ENCODE results near the gene ERC2. TPM values are rescaled to one million over a fixed set of nuclear protein-coding genes. Genes with fewer than 3 reads are reported as not detected.

ERC2 gene
- polyA plus RNA-seq, 2 of the 4 experiments (the other 2 are of a cell fraction): 0.16 TPM; not detected in 1

DNA sequence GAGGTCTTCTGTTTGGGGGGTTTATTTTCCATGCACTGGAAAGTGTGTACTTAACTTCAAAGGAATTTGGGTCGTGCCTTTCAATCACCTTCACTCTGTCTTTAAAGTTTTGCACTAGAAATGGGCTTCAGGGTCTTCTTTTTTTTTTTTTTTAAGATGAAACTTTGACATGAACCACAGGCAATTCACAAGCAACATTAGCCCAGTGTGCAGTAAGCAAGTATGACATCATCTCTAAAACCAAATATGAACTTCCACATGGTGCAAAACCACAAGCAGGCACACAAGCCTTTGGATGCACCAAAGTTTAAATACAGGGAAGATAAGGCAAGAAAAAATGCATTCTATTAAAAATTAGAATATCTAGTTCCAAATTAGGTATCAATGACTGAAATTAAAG, 381.9 kb downstream of the ERC2 start:
- ChIA-PET POLR2A (no interaction called here), CTCF (no interaction called here)
- WGBS (ENCODE audit: missing lambda C conversion rate): 5% methylated on average over 1 of the region's 1 CpG
- H3K4me2 ChIP-seq: no peak overlapping the region
- DNase-seq (ENCODE audit: low read depth in 1 of 2, low spot score in 1 of 2) (no peak), ATAC-seq (no peak), FAIRE-seq (no peak)
- H3K27ac ChIP-seq: no peak overlapping the region
- H3K4me3 ChIP-seq: no peak overlapping the region
- H3K9me3 ChIP-seq: no peaks in the 10 kb centered on the region
- no peaks in the 10 kb centered on the region for H3K4me1 ChIP-seq
- no peak for TF ChIP-seq FOXS1 (CRISPR knock-in tag; IDR thresholded peaks at IDR 0.05)
- TF ChIP-seq RNF2 (IDR thresholded peaks at IDR 0.05; ENCODE audit: borderline replicate concordance, low read depth): no peak
- TF ChIP-seq EHMT2 (IDR thresholded peaks at IDR 0.05; ENCODE audit: low read depth): no peak
- TF ChIP-seq FOSB (CRISPR knock-in tag; IDR thresholded peaks at IDR 0.05): no peak
- no peak for TF ChIP-seq SREBF2 (IDR thresholded peaks at IDR 0.05)
- TF ChIP-seq CHD2 (IDR thresholded peaks at IDR 0.05; ENCODE audit: low read length, partially characterized antibody): no peak
- TF ChIP-seq FOSL2 (IDR thresholded peaks at IDR 0.05): no peak
- TF ChIP-seq FOSL2 (CRISPR knock-in tag; IDR thresholded peaks at IDR 0.05): no peak
- TF ChIP-seq EHF (CRISPR knock-in tag; IDR thresholded peaks at IDR 0.05): no peak
- no peak for TF ChIP-seq CEBPB (IDR thresholded peaks at IDR 0.05)
- no peak for TF ChIP-seq GATA3 (IDR thresholded peaks at IDR 0.05; ENCODE audit: borderline replicate concordance)
- no peak for TF ChIP-seq MAFK (IDR thresholded peaks at IDR 0.05; ENCODE audit: partially characterized antibody)

DNA sequence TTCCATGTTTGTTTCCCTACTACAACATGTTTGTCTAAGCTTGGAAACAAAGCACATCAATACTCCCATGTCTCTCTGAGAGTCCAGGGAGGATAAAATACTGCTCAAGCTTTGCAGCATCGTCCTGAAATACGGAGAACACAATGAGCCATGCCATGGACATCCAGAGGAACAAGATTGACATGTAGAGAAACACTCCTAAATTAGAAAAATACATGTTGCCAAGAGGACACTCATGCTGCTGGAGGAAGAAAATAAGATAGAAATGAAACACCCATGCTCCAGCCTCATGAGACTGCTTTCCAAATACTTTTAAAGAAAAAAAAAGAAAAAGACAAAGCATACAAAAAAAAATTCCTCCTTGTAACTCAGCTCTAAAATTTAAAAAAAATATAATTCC, 387.0 kb downstream of the ERC2 start:
- DNase-seq (ENCODE audit: low read depth in 1 of 2, low spot score in 1 of 2): no peak
- Histone ChIP-seq H3K27ac (no peak overlapping the region), H3K9me3 (no peaks in the 10 kb centered on the region), H3K4me1 (no peaks in the 10 kb centered on the region), H3K4me2 (no peak overlapping the region), H3K4me3 (no peak overlapping the region)
- TF ChIP-seq FOSB (CRISPR knock-in tag; IDR thresholded peaks at IDR 0.05) (no peak), MAFK (IDR thresholded peaks at IDR 0.05; ENCODE audit: partially characterized antibody) (no peak)
- TF ChIP-seq, protein P1, sequence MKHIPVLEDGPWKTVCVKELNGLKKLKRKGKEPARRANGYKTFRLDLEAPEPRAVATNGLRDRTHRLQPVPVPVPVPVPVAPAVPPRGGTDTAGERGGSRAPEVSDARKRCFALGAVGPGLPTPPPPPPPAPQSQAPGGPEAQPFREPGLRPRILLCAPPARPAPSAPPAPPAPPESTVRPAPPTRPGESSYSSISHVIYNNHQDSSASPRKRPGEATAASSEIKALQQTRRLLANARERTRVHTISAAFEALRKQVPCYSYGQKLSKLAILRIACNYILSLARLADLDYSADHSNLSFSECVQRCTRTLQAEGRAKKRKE (CRISPR knock-in tag; IDR thresholded peaks at IDR 0.05; ENCODE audit: low read depth): no peak
- FAIRE-seq: no peak
- ChIA-PET POLR2A (no interaction called here), CTCF (no interaction called here)
- WGBS (ENCODE audit: missing lambda C conversion rate): 8% methylated on average over 2 of the region's 2 CpGs
- ATAC-seq: no peak

DNA sequence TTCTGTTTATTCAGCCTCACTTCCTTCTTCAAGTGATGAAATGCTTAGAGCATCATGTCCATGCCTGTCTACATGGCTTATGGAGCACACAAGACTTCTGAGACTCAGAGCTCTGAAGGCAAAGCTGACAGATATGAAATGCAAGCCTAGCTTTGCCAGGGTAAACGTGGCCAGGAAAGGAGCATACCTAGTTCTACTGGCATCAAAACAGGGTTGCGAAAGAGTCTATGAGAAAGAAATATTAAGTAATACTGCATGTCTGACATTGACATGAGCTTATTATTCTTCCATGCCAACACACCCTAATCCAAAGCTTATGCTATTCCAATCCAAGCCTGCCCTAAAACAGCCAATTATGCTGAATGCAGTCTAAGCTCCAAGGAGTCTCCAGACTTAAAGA, 391.5 kb downstream of the ERC2 start:
- TF ChIP-seq CEBPB (IDR thresholded peaks at IDR 0.05) (0 out of 4 replicates have a peak, but pooled peaks of 1 of the 2 experiments have one; percentile 11), SREBF2 (IDR thresholded peaks at IDR 0.05) (no peak)
- TF ChIP-seq, protein P2, sequence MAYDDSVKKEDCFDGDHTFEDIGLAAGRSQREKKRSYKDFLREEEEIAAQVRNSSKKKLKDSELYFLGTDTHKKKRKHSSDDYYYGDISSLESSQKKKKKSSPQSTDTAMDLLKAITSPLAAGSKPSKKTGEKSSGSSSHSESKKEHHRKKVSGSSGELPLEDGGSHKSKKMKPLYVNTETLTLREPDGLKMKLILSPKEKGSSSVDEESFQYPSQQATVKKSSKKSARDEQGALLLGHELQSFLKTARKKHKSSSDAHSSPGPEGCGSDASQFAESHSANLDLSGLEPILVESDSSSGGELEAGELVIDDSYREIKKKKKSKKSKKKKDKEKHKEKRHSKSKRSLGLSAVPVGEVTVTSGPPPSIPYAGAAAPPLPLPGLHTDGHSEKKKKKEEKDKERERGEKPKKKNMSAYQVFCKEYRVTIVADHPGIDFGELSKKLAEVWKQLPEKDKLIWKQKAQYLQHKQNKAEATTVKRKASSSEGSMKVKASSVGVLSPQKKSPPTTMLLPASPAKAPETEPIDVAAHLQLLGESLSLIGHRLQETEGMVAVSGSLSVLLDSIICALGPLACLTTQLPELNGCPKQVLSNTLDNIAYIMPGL (CRISPR knock-in tag; IDR thresholded peaks at IDR 0.05; ENCODE audit: borderline replicate concordance): no peak
- H3K4me2 ChIP-seq: no peak overlapping the region
- no peak for FAIRE-seq
- no peaks in the 10 kb centered on the region for H3K4me1 ChIP-seq
- no peak overlapping the region for H3K27ac ChIP-seq
- 50% methylated on average over 2 of the region's 2 CpGs for WGBS (ENCODE audit: missing lambda C conversion rate)
- no peak for DNase-seq (ENCODE audit: low read depth in 1 of 2, low spot score in 1 of 2)
- no peak for ATAC-seq
- H3K9me3 ChIP-seq: no peaks in the 10 kb centered on the region
- no peak overlapping the region for H3K4me3 ChIP-seq
- ChIA-PET CTCF (no interaction called here), POLR2A (no interaction called here)

DNA sequence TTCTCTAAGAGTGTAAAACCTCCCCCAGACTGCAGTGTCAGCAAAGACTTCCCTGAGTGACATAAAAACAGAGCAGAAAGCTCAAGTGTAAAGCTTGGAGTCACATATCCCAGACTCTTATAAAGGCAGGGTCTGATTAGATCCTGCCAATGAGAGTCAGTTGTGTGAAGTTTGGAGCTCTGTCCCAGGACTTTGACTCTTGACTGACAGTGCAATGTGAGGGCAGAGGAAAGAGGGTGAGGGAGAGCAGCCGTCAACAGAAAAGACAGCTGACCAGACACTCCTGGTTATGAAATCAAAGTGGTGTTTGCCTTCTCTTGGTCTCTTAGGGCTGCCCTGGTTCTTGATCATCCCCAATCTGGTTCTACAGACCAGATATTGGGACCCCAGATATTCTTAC, 393.2 kb downstream of the ERC2 start:
- no peak overlapping the region for H3K4me2 ChIP-seq
- H3K27ac ChIP-seq: no peak overlapping the region
- no peaks in the 10 kb centered on the region for H3K4me1 ChIP-seq
- POLR2A ChIA-PET: no interaction called here
- H3K4me3 ChIP-seq: no peak overlapping the region
- FAIRE-seq (no peak), ATAC-seq (no peak), DNase-seq (ENCODE audit: low read depth in 1 of 2, low spot score in 1 of 2) (no peak)
- TF ChIP-seq KDM1A (IDR thresholded peaks at IDR 0.05; ENCODE audit: low read depth): no peak
- peak; percentile 18 for TF ChIP-seq MAFK (IDR thresholded peaks at IDR 0.05; ENCODE audit: partially characterized antibody)
- WGBS (ENCODE audit: missing lambda C conversion rate): 64% methylated on average over 1 of the region's 1 CpG
- H3K9me3 ChIP-seq: no peaks in the 10 kb centered on the region
- CTCF ChIA-PET: no interaction called here

DNA sequence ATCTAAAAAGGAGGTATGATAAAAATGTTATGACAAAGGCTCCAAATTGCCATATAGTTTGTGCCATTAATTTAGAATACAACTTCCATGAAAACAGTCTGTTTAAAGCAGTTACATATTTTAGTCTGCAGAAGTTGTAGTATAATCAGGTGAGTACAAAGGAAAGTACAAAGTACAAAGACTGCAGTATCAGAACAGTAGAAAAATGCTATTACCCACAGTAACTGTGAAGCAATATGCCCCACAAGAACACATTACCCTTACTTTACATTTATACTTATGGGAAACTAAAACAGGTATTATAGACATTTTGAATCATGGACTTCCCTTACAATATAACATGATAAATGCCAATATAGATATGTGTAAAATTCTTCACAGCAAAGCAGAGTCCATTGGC, 398.5 kb downstream of the ERC2 start:
- Histone ChIP-seq H3K4me1 (0 out of 3 replicates have a peak, but pooled peaks cover 4% of the 10 kb centered on the region), H3K4me3 (no peak overlapping the region), H3K27ac (no peak overlapping the region), H3K9me3 (no peaks in the 10 kb centered on the region), H3K4me2 (no peak overlapping the region)
- ChIA-PET POLR2A (no interaction called here), CTCF (no interaction called here)
- ATAC-seq (no peak), FAIRE-seq (no peak), DNase-seq (ENCODE audit: low read depth in 1 of 2, low spot score in 1 of 2) (no peak)
- TF ChIP-seq ZC3H11A (IDR thresholded peaks at IDR 0.05) (no peak), CBX2 (IDR thresholded peaks at IDR 0.05; ENCODE audit: borderline replicate concordance, low read depth) (no peak), EP300 (IDR thresholded peaks at IDR 0.05) (no peak), POLR2AphosphoS2 (conservative IDR thresholded peaks at IDR 0.05; ENCODE audit: low read length) (no peak), RNF2 (IDR thresholded peaks at IDR 0.05; ENCODE audit: borderline replicate concordance, low read depth) (no peak), RFX5 (IDR thresholded peaks at IDR 0.05) (no peak)
- TF ChIP-seq, protein P3, sequence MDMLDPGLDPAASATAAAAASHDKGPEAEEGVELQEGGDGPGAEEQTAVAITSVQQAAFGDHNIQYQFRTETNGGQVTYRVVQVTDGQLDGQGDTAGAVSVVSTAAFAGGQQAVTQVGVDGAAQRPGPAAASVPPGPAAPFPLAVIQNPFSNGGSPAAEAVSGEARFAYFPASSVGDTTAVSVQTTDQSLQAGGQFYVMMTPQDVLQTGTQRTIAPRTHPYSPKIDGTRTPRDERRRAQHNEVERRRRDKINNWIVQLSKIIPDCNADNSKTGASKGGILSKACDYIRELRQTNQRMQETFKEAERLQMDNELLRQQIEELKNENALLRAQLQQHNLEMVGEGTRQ (IDR thresholded peaks at IDR 0.05): no peak
- TF ChIP-seq, protein P2 (CRISPR knock-in tag; IDR thresholded peaks at IDR 0.05; ENCODE audit: borderline replicate concordance): no peak
- TF ChIP-seq, protein P4, sequence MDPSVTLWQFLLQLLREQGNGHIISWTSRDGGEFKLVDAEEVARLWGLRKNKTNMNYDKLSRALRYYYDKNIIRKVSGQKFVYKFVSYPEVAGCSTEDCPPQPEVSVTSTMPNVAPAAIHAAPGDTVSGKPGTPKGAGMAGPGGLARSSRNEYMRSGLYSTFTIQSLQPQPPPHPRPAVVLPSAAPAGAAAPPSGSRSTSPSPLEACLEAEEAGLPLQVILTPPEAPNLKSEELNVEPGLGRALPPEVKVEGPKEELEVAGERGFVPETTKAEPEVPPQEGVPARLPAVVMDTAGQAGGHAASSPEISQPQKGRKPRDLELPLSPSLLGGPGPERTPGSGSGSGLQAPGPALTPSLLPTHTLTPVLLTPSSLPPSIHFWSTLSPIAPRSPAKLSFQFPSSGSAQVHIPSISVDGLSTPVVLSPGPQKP (IDR thresholded peaks at IDR 0.05; ENCODE audit: low read depth, low read length): no peak
